Activated naive CD8-positive, alpha-beta T cell treated with anti-CD3 and anti-CD28 coated beads, Interleukin-2, amount 10 ng/mL, durations not matched to agents 7 days and 5 days (primary cell): ENCODE results near the gene ANKRD11. TPM values are rescaled to one million over a fixed set of nuclear protein-coding genes. Genes with fewer than 3 reads are reported as not detected.
"Not testable (repeated sequence)": the region's sequence is repeated elsewhere in the genome, so short reads cannot be mapped to it uniquely, and the experiment has no call there.

Experiments used
- ATAC-seq: fragments of 150-1000 bp; cut with Tn5 transposase; one replicate; pipeline ENCODE4 v1.10.0; 2021; ENCODE audit warnings: low read depth, moderate library complexity
- POLR2A ChIA-PET: fragments of 350-600 bp; sonication (Branson Sonifier 250); formaldehyde crosslinking; loops from one replicate; lab custom pipeline; 2021; ENCODE audit warnings: antibody characterized with exemption; lab: Charles Lee
- DNase-seq: peaks from one replicate; pipeline ENCODE4 v3.0.0; 2021
- H3K27ac Mint-ChIP-seq: one replicate; pipeline ENCODE4 v1.8.0; 2022; ENCODE audit warnings: mild to moderate bottlenecking, mixed read lengths
- H3K27me3 Mint-ChIP-seq: one replicate; pipeline ENCODE4 v1.8.0; 2022; ENCODE audit warnings: mild to moderate bottlenecking, moderate library complexity, mixed read lengths
- H3K36me3 Mint-ChIP-seq: one replicate; pipeline ENCODE4 v1.8.0; 2021; ENCODE audit warnings: mild to moderate bottlenecking, mixed read lengths
- H3K4me1 Mint-ChIP-seq: one replicate; pipeline ENCODE4 v1.8.0; 2021; ENCODE audit warnings: mixed read lengths
- H3K4me3 Mint-ChIP-seq: one replicate; pipeline ENCODE4 v1.8.0; 2022; ENCODE audit warnings: mild to moderate bottlenecking, moderate library complexity, mixed read lengths
- H3K9me3 Mint-ChIP-seq: one replicate; pipeline ENCODE4 v1.8.0; 2021; ENCODE audit warnings: mixed read lengths
- total RNA-seq, 2 experiments: library from RNA; stranded (reverse); gene quantifications; one replicate each; pipeline ENCODE4 v1.2.3, GENCODE V29; 2021

Gene ANKRD11
- total RNA-seq, 2 experiments from 2014 or later, result 213 to 217 TPM

- H3K4me1 Mint-ChIP-seq, result peaks cover 28% of the 10 kb centered on the region
- H3K27ac Mint-ChIP-seq, result no peak overlapping the region
- H3K9me3 Mint-ChIP-seq, result no peaks in the 10 kb centered on the region
These were observed 93.0 kb downstream of the ANKRD11 start for GRCh38 chr16:89397331-89397861.

GRCh38 chr16:89396156-89396555, 94.2 kb downstream of the ANKRD11 start:
- Mint-ChIP-seq H3K27me3 (no peaks in the 10 kb centered on the region), H3K27ac (no peak overlapping the region), H3K4me1 (peaks cover 24% of the 10 kb centered on the region), H3K4me3 (no peak overlapping the region), H3K36me3 (peaks cover 2% of the 10 kb centered on the region), H3K9me3 (no peaks in the 10 kb centered on the region)
- no peak for ATAC-seq
- no peak for DNase-seq
- POLR2A ChIA-PET, result no interaction called here

More at GRCh38 chr16:89397331-89397861, 93.0 kb downstream of the ANKRD11 start:
- ATAC-seq (no peak), DNase-seq (no peak)
- Mint-ChIP-seq H3K4me3 (no peak overlapping the region), H3K36me3 (peaks cover 2% of the 10 kb centered on the region), H3K27me3 (no peaks in the 10 kb centered on the region)
- POLR2A ChIA-PET, result no interaction called here

- Mint-ChIP-seq H3K4me3 (no peak overlapping the region), H3K36me3 (peaks cover 2% of the 10 kb centered on the region), H3K4me1 (peaks cover 23% of the 10 kb centered on the region), H3K9me3 (no peaks in the 10 kb centered on the region), H3K27me3 (no peaks in the 10 kb centered on the region), H3K27ac (no peak overlapping the region)
- POLR2A ChIA-PET, result no interaction called here
- no peak for DNase-seq
- no peak for ATAC-seq
These were observed 94.9 kb downstream of the ANKRD11 start for GRCh38 chr16:89395150-89396142.

- POLR2A ChIA-PET, result no interaction called here
- H3K27ac Mint-ChIP-seq, result no peak overlapping the region
- H3K36me3 Mint-ChIP-seq, result peaks cover 9% of the 10 kb centered on the region
- DNase-seq, result no peak
- no peak for ATAC-seq
- no peaks in the 10 kb centered on the region for H3K9me3 Mint-ChIP-seq
- H3K4me3 Mint-ChIP-seq, result no peak overlapping the region
- H3K4me1 Mint-ChIP-seq, result peaks cover 22% of the 10 kb centered on the region
- H3K27me3 Mint-ChIP-seq, result no peaks in the 10 kb centered on the region
These were observed 96.5 kb downstream of the ANKRD11 start for GRCh38 chr16:89393738-89394406.

- H3K36me3 Mint-ChIP-seq, result peaks cover 11% of the 10 kb centered on the region
- H3K4me1 Mint-ChIP-seq, result peaks cover 23% of the 10 kb centered on the region
- no peaks in the 10 kb centered on the region for H3K27me3 Mint-ChIP-seq
- ATAC-seq (no peak), DNase-seq (no peak)
- H3K27ac Mint-ChIP-seq, result peak overlapping the region; percentile 62
- POLR2A ChIA-PET, result no interaction called here
- no peak overlapping the region for H3K4me3 Mint-ChIP-seq
- no peaks in the 10 kb centered on the region for H3K9me3 Mint-ChIP-seq
These were observed 97.3 kb downstream of the ANKRD11 start for GRCh38 chr16:89392881-89393737.

- peaks cover 11% of the 10 kb centered on the region for H3K36me3 Mint-ChIP-seq
- H3K27ac Mint-ChIP-seq, H3K9me3 Mint-ChIP-seq, H3K4me3 Mint-ChIP-seq, ATAC-seq, H3K27me3 Mint-ChIP-seq, DNase-seq, POLR2A ChIA-PET: not testable (repeated sequence)
- H3K4me1 Mint-ChIP-seq, result peaks cover 34% of the 10 kb centered on the region
These were observed 100.2 kb downstream of the ANKRD11 start for GRCh38 chr16:89390224-89390583.

GRCh38 chr16:89389504-89390223, 100.7 kb downstream of the ANKRD11 start:
- not testable (repeated sequence) for H3K27me3 Mint-ChIP-seq, H3K9me3 Mint-ChIP-seq, DNase-seq, ATAC-seq, H3K4me3 Mint-ChIP-seq
- peak overlapping the region; percentile 4 for H3K27ac Mint-ChIP-seq
- peaks cover 31% of the 10 kb centered on the region for H3K4me1 Mint-ChIP-seq
- POLR2A ChIA-PET, result interaction anchor here (0.8 kb wide), 1 partner anchor 10 kb away, joined by 3 read pairs; no protein-coding TSS in a partner anchor
- H3K36me3 Mint-ChIP-seq, result peaks cover 11% of the 10 kb centered on the region

- H3K9me3 Mint-ChIP-seq, result no peaks in the 10 kb centered on the region
- H3K4me1 Mint-ChIP-seq, result peaks cover 36% of the 10 kb centered on the region
- peaks cover 11% of the 10 kb centered on the region for H3K36me3 Mint-ChIP-seq
- no peak overlapping the region for H3K27ac Mint-ChIP-seq
- POLR2A ChIA-PET, result interaction anchor here (0.7 kb wide), 1 partner anchor 27 kb away, joined by 3 read pairs; no protein-coding TSS in a partner anchor
- no peak overlapping the region for H3K4me3 Mint-ChIP-seq
- ATAC-seq (no peak), DNase-seq (no peak)
- no peaks in the 10 kb centered on the region for H3K27me3 Mint-ChIP-seq
These were observed 101.8 kb downstream of the ANKRD11 start for GRCh38 chr16:89388536-89388935.

- POLR2A ChIA-PET, result no interaction called here
- Mint-ChIP-seq H3K36me3 (peaks cover 9% of the 10 kb centered on the region), H3K9me3 (no peaks in the 10 kb centered on the region), H3K27ac (peak overlapping the region; percentile 60), H3K4me1 (peaks cover 46% of the 10 kb centered on the region), H3K4me3 (peak overlapping the region; percentile 15), H3K27me3 (no peaks in the 10 kb centered on the region)
- DNase-seq (no peak), ATAC-seq (no peak)
These were observed 103.8 kb downstream of the ANKRD11 start for GRCh38 chr16:89386306-89387185.

GRCh38 chr16:89385712-89386111, 104.6 kb downstream of the ANKRD11 start:
- Mint-ChIP-seq H3K36me3 (peaks cover 9% of the 10 kb centered on the region), H3K27ac (no peak overlapping the region), H3K9me3 (no peaks in the 10 kb centered on the region), H3K4me3 (no peak overlapping the region), H3K4me1 (peaks cover 46% of the 10 kb centered on the region), H3K27me3 (no peaks in the 10 kb centered on the region)
- POLR2A ChIA-PET, result interaction anchor here (0.7 kb wide), 1 partner anchor 11 kb away, joined by 3 read pairs; no protein-coding TSS in a partner anchor
- no peak for DNase-seq
- no peak for ATAC-seq

GRCh38 chr16:89384282-89384681, 106.1 kb downstream of the ANKRD11 start:
- H3K4me1 Mint-ChIP-seq, result peaks cover 51% of the 10 kb centered on the region
- no peaks in the 10 kb centered on the region for H3K9me3 Mint-ChIP-seq
- DNase-seq, result no peak
- peaks cover 7% of the 10 kb centered on the region for H3K36me3 Mint-ChIP-seq
- H3K4me3 Mint-ChIP-seq, result peak overlapping the region; percentile 37
- POLR2A ChIA-PET, result interaction anchor here (0.5 to 1.2 kb wide), 2 partner anchors 23 to 64 kb away, joined by 3 to 7 read pairs; no protein-coding TSS in a partner anchor
- H3K27ac Mint-ChIP-seq, result peak overlapping the region; percentile 84
- H3K27me3 Mint-ChIP-seq, result no peaks in the 10 kb centered on the region
- ATAC-seq, result no peak
